ENCODE measurements around the gene WFDC1. TPM values are rescaled to one million over a fixed set of nuclear protein-coding genes. Genes with fewer than 3 reads are reported as not detected.

WFDC1 gene
- total and polyA plus RNA-seq, 4 donors: 1.0 to 5.2 (median 2.9) TPM

DNA sequence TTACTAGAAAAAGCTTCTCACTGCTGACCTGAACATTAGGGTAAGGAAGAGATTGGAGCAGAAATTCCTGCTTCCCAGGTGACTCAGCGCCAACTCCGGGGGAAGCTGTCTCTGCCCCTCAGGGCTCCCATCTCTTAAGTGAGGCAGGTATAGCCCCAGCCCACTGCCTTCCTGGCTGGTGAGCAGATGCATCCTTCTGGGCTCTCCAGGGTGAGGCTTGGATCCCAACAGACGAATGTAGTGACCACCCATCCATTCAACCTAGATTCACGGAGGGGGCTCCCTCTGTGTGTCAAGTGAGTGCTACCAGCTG is 76.8 kb downstream of the WFDC1 start:
- H3K4me3 ChIP-seq (ENCODE audit: low read depth in 1 of 3, low read length in 3 of 3): no peak overlapping the region
- no peak for DNase-seq (ENCODE audit: low spot score)
- H3K4me1 ChIP-seq (ENCODE audit: control insufficient read depth in 4 of 4, insufficient read depth in 4 of 4, low read length in 3 of 4): peaks cover 0 to 6% (median under 1%) of the 10 kb centered on the region in 4 donors
- H3K36me3 ChIP-seq (ENCODE audit: control insufficient read depth in 4 of 4, insufficient read depth in 3 of 4, low read depth in 1 of 4, low read length in 3 of 4): no peaks in the 10 kb centered on the region
- no peak for TF ChIP-seq HNF4A (conservative IDR thresholded peaks at IDR 0.05)
- no peak overlapping the region for H3K27ac ChIP-seq (ENCODE audit: low read depth in 1 of 2, low read length in 2 of 2)
- 77% methylated on average over 4 of the region's 4 CpGs for WGBS
- peaks cover 2 to 5% (median 3%) of the 10 kb centered on the region in 4 donors for H3K27me3 ChIP-seq (ENCODE audit: control insufficient read depth in 4 of 4, insufficient read depth in 4 of 4, low read length in 3 of 4)
- H3K9me3 ChIP-seq (ENCODE audit: control insufficient read depth in 4 of 4, low read length in 3 of 4): no peaks in the 10 kb centered on the region
- no peak overlapping the region for H3K9ac ChIP-seq (ENCODE audit: low read depth in 1 of 2, low read length in 2 of 2)

DNA sequence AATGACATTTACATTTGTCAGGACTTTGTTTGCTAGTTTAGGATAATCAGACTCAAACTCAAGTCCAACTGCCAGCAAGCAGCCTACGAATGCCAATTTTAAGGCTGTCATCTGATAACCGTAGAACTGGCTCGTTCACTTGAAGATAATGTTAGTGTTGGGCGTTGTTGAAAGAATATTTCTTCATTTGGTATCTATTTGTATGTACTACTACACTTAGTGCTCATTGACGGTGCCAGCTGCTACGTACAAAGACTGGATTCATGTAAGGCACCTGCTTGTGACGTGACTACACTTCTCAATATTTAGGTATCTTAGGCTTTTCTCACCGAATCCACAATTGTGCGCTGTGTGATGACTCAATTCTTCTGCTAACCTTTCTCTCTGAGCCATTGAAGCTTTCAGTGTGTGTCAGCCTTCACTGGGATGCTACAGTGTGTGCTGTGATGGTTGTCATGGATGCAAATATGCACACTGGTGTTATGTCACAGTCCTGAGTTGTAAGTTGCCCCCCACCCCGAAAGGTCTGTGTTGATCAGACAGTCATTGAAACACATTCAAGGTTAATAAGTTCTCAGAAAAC is 79.3 kb downstream of the WFDC1 start:
- Histone ChIP-seq H3K9me3 (ENCODE audit: control insufficient read depth in 4 of 4, low read length in 3 of 4) (no peaks in the 10 kb centered on the region), H3K4me3 (ENCODE audit: low read depth in 1 of 3, low read length in 3 of 3) (no peak overlapping the region), H3K27ac (ENCODE audit: low read depth in 1 of 2, low read length in 2 of 2) (no peak overlapping the region), H3K36me3 (ENCODE audit: control insufficient read depth in 4 of 4, insufficient read depth in 3 of 4, low read depth in 1 of 4, low read length in 3 of 4) (no peaks in the 10 kb centered on the region), H3K4me1 (ENCODE audit: control insufficient read depth in 4 of 4, insufficient read depth in 4 of 4, low read length in 3 of 4) (no peaks in the 10 kb centered on the region), H3K27me3 (ENCODE audit: control insufficient read depth in 4 of 4, insufficient read depth in 4 of 4, low read length in 3 of 4) (peaks cover 0 to 3% (median 0%) of the 10 kb centered on the region in 4 donors), H3K9ac (ENCODE audit: low read depth in 1 of 2, low read length in 2 of 2) (no peak overlapping the region)
- DNase-seq (ENCODE audit: low spot score): no peak
- TF ChIP-seq, protein P1, sequence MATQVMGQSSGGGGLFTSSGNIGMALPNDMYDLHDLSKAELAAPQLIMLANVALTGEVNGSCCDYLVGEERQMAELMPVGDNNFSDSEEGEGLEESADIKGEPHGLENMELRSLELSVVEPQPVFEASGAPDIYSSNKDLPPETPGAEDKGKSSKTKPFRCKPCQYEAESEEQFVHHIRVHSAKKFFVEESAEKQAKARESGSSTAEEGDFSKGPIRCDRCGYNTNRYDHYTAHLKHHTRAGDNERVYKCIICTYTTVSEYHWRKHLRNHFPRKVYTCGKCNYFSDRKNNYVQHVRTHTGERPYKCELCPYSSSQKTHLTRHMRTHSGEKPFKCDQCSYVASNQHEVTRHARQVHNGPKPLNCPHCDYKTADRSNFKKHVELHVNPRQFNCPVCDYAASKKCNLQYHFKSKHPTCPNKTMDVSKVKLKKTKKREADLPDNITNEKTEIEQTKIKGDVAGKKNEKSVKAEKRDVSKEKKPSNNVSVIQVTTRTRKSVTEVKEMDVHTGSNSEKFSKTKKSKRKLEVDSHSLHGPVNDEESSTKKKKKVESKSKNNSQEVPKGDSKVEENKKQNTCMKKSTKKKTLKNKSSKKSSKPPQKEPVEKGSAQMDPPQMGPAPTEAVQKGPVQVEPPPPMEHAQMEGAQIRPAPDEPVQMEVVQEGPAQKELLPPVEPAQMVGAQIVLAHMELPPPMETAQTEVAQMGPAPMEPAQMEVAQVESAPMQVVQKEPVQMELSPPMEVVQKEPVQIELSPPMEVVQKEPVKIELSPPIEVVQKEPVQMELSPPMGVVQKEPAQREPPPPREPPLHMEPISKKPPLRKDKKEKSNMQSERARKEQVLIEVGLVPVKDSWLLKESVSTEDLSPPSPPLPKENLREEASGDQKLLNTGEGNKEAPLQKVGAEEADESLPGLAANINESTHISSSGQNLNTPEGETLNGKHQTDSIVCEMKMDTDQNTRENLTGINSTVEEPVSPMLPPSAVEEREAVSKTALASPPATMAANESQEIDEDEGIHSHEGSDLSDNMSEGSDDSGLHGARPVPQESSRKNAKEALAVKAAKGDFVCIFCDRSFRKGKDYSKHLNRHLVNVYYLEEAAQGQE (IDR thresholded peaks at IDR 0.05): no peak
- no peak for TF ChIP-seq FOXA2 (IDR thresholded peaks at IDR 0.05)
- no peak for TF ChIP-seq NR2F2 (IDR thresholded peaks at IDR 0.05)
- no peak for TF ChIP-seq SP1 (IDR thresholded peaks at IDR 0.05)
- no peak for TF ChIP-seq EGR1 (IDR thresholded peaks at IDR 0.05; ENCODE audit: low read depth in 2 of 2)
- TF ChIP-seq TAF1 (conservative IDR thresholded peaks at IDR 0.05): no peak
- no peak for TF ChIP-seq RXRA (IDR thresholded peaks at IDR 0.05)
- TF ChIP-seq, protein P2, sequence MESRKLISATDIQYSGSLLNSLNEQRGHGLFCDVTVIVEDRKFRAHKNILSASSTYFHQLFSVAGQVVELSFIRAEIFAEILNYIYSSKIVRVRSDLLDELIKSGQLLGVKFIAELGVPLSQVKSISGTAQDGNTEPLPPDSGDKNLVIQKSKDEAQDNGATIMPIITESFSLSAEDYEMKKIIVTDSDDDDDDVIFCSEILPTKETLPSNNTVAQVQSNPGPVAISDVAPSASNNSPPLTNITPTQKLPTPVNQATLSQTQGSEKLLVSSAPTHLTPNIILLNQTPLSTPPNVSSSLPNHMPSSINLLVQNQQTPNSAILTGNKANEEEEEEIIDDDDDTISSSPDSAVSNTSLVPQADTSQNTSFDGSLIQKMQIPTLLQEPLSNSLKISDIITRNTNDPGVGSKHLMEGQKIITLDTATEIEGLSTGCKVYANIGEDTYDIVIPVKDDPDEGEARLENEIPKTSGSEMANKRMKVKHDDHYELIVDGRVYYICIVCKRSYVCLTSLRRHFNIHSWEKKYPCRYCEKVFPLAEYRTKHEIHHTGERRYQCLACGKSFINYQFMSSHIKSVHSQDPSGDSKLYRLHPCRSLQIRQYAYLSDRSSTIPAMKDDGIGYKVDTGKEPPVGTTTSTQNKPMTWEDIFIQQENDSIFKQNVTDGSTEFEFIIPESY (IDR thresholded peaks at IDR 0.05): no peak
- TF ChIP-seq JUND (IDR thresholded peaks at IDR 0.05): no peak
- TF ChIP-seq, protein P3, sequence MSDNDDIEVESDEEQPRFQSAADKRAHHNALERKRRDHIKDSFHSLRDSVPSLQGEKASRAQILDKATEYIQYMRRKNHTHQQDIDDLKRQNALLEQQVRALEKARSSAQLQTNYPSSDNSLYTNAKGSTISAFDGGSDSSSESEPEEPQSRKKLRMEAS (IDR thresholded peaks at IDR 0.05): no peak
- TF ChIP-seq, protein P4, sequence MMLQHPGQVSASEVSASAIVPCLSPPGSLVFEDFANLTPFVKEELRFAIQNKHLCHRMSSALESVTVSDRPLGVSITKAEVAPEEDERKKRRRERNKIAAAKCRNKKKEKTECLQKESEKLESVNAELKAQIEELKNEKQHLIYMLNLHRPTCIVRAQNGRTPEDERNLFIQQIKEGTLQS (IDR thresholded peaks at IDR 0.05): no peak
- TF ChIP-seq GABPA (IDR thresholded peaks at IDR 0.05 in 1 of 2, conservative IDR thresholded peaks at IDR 0.05 in 1 of 2): no peak
- TF ChIP-seq, protein P5, sequence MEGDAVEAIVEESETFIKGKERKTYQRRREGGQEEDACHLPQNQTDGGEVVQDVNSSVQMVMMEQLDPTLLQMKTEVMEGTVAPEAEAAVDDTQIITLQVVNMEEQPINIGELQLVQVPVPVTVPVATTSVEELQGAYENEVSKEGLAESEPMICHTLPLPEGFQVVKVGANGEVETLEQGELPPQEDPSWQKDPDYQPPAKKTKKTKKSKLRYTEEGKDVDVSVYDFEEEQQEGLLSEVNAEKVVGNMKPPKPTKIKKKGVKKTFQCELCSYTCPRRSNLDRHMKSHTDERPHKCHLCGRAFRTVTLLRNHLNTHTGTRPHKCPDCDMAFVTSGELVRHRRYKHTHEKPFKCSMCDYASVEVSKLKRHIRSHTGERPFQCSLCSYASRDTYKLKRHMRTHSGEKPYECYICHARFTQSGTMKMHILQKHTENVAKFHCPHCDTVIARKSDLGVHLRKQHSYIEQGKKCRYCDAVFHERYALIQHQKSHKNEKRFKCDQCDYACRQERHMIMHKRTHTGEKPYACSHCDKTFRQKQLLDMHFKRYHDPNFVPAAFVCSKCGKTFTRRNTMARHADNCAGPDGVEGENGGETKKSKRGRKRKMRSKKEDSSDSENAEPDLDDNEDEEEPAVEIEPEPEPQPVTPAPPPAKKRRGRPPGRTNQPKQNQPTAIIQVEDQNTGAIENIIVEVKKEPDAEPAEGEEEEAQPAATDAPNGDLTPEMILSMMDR (IDR thresholded peaks at IDR 0.05; ENCODE audit: low read depth, low read length, missing input control): no peak
- TF ChIP-seq HNF4G (IDR thresholded peaks at IDR 0.05): no peak
- WGBS: 65% methylated on average over 10 of the region's 10 CpGs

Data from liver (tissue), 9 donors.